Transverse colon (tissue), 4 donors: ENCODE measurements around the gene ZNF202.

Source experiments
- CTCF ChIP-seq, 5 experiments: fragments of 200-600 bp in 3 of 5; fragments of 450-650 bp in 2 of 5; sonication (generic) in 3 of 5; IDR thresholded peaks; 1 replicate in 2 of 5; 2 replicates in 3 of 5; pipeline ENCODE4 v1.5.1; 2016 to 2017; ENCODE audit warnings: antibody characterized with exemption in 5 of 5, inconsistent platforms in 3 of 5, mild to moderate bottlenecking in 2 of 5, moderate library complexity in 1 of 5
- POLR2AphosphoS5 ChIP-seq, 3 donors: sonication (generic); formaldehyde crosslinking; IDR thresholded peaks; one replicate each; pipeline ENCODE4 v1.6.1; 2016; ENCODE audit warnings: antibody characterized with exemption in 3 of 3

DNA sequence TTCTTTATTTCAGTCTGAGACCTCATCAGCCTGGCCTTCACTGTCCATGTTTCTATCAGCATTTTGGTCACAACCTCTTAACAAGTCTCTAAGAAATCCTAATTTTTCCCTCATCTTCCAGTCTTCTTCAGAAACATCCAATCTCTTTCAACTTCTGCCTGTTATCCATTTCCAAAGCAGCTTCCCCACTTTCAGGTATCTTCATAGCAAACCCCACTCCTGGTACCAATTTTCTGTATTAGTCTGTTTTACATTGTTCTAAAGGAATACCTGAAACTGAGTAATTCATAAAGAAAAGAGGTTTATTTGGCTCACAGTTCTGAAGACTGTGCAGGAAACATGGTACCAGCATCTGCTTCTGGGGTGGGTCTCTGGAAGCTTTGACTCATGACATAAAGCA, 21.0 kb upstream of the ZNF202 start:
- TF ChIP-seq CTCF (IDR thresholded peaks at IDR 0.05) (no peak), POLR2AphosphoS5 (IDR thresholded peaks at IDR 0.05) (no peak)
